Endothelial cell of umbilical vein (primary cell): ENCODE results near the gene IP6K3. TPM values are rescaled to one million over a fixed set of nuclear protein-coding genes. Genes with fewer than 3 reads are reported as not detected.

Experiments
- BruUV-seq: library from RNA; stranded (reverse); fragments of 400-500 nt; replicated peaks from 2 replicates; lab custom pipeline; 2021; lab: Mats Ljungman, UMichigan
- CTCF ChIA-PET: fragments of 300-600, 350-600 bp; sonication (Branson Sonifier 250); formaldehyde crosslinking; loops from one replicate; lab custom pipeline; 2021; ENCODE audit warnings: antibody characterized with exemption, inconsistent platforms; lab: Charles Lee
- POLR2A ChIA-PET: fragments of 300-600, 350-600 bp; sonication (Branson Sonifier 250); formaldehyde crosslinking; loops from one replicate; lab custom pipeline; 2021; ENCODE audit warnings: antibody characterized with exemption, inconsistent platforms; lab: Charles Lee
- DNase-seq: peaks from one replicate; pipeline ENCODE4 v3.0.0-alpha.2; 2011; ENCODE audit warnings: low read depth, low spot score
- FAIRE-seq: peaks from 2 replicates; lab custom pipeline; 2011; peaks lifted over from hg19 to GRCh38; lab: Jason Lieb, UNC
- H2AFZ ChIP-seq: 2 replicates; pipeline ENCODE4 v1.6.0; 2012; ENCODE audit warnings: low read depth, low read length, control low read depth, inconsistent platforms
- H3K27ac ChIP-seq: 2 replicates; pipeline ENCODE4 v1.5.1; 2011; ENCODE audit warnings: low read depth, mild to moderate bottlenecking, control low read depth, low read length, moderate library complexity; ENCODE audit not compliant: insufficient read depth
- H3K27me3 ChIP-seq, 2 experiments: 2 replicates each; pipeline versions ENCODE4 v1.6.0 to v1.6.1; 2011; ENCODE audit warnings: low read length in 2 of 2, mixed read lengths in 1 of 2; ENCODE audit not compliant: control insufficient read depth in 2 of 2, insufficient read depth in 2 of 2
- H3K36me3 ChIP-seq, 2 experiments: 2 replicates in 1 of 2; 3 replicates in 1 of 2; pipeline ENCODE4 v1.5.1; 2011; ENCODE audit warnings: low read length in 2 of 2, mild to moderate bottlenecking in 1 of 2, moderate library complexity in 1 of 2; ENCODE audit not compliant: control insufficient read depth in 2 of 2, insufficient read depth in 2 of 2; ENCODE audit errors: extremely low read depth in 1 of 2
- H3K4me1 ChIP-seq: 3 replicates; pipeline ENCODE4 v1.5.1; 2011; ENCODE audit warnings: mild to moderate bottlenecking, low read length; ENCODE audit not compliant: control insufficient read depth, insufficient read depth; ENCODE audit errors: extremely low read depth
- H3K4me2 ChIP-seq: 2 replicates; pipeline ENCODE4 v1.6.1; 2011; ENCODE audit warnings: low read length, control low read depth, mixed read lengths; ENCODE audit not compliant: insufficient read depth
- H3K4me3 ChIP-seq, 3 experiments: fragments of 200-600 bp in 1 of 3; sonication (generic), shearing (Covaris generic) in 1 of 3; replicated peaks in 1 of 3; 2 replicates each; pipeline ENCODE4 v1.5.1; 2011 to 2016; ENCODE audit warnings: control low read depth in 3 of 3, low read length in 3 of 3, mild to moderate bottlenecking in 2 of 3, inconsistent platforms in 1 of 3, low read depth in 1 of 3, moderate library complexity in 1 of 3; ENCODE audit not compliant: insufficient read depth in 1 of 3
- H3K79me2 ChIP-seq: 2 replicates; pipeline ENCODE4 v1.6.0; 2012; ENCODE audit warnings: low read length, inconsistent platforms; ENCODE audit not compliant: control insufficient read depth, insufficient read depth
- H3K9ac ChIP-seq: replicated peaks from 2 replicates; pipeline ENCODE3; 2011; ENCODE audit warnings: low read length, control low read depth; ENCODE audit not compliant: insufficient read depth; ENCODE audit errors: extremely low read depth
- H3K9me1 ChIP-seq: replicated peaks from 3 replicates; pipeline ENCODE4 v1.6.0; 2011; ENCODE audit warnings: mild to moderate bottlenecking, low read length; ENCODE audit not compliant: control insufficient read depth, insufficient read depth; ENCODE audit errors: extremely low read depth
- H3K9me3 ChIP-seq: replicated peaks from 2 replicates; pipeline ENCODE4 v1.5.1; 2012; ENCODE audit warnings: low read length, inconsistent platforms; ENCODE audit not compliant: control insufficient read depth, insufficient read depth
- H4K20me1 ChIP-seq: replicated peaks from 2 replicates; pipeline ENCODE3; 2011; ENCODE audit warnings: mild to moderate bottlenecking, low read length; ENCODE audit not compliant: control insufficient read depth, insufficient read depth; ENCODE audit errors: extremely low read depth
- EZH2 ChIP-seq: IDR thresholded peaks from 2 replicates; pipeline ENCODE4 v1.6.1; 2012; ENCODE audit warnings: borderline replicate concordance, low read depth, mild to moderate bottlenecking, moderate library complexity, low read length, inconsistent platforms; ENCODE audit not compliant: severe bottlenecking
- FOS ChIP-seq: IDR thresholded peaks from 2 replicates; pipeline ENCODE4 v1.6.1; 2011; ENCODE audit warnings: mild to moderate bottlenecking, low read length, moderate library complexity, borderline replicate concordance; ENCODE audit not compliant: insufficient read depth
- GATA2 ChIP-seq: IDR thresholded peaks from 2 replicates; pipeline ENCODE4 v1.7.0; 2011; ENCODE audit warnings: low read depth, mild to moderate bottlenecking, moderate library complexity, mixed read lengths, low read length; ENCODE audit not compliant: insufficient read length, insufficient read depth
- JUN ChIP-seq: IDR thresholded peaks from 2 replicates; pipeline ENCODE4 v1.6.1; 2011; ENCODE audit warnings: borderline replicate concordance, low read depth; ENCODE audit not compliant: insufficient read length, insufficient read depth
- MYC ChIP-seq: IDR thresholded peaks from one replicate; pipeline ENCODE4 v1.6.1; 2011; ENCODE audit warnings: mild to moderate bottlenecking, low read depth, low read length
- POLR2A ChIP-seq: IDR thresholded peaks from 2 replicates; pipeline ENCODE4 v1.6.1; 2012; ENCODE audit warnings: low read depth, mild to moderate bottlenecking, control low read depth, low read length
- POLR2AphosphoS5 ChIP-seq: IDR thresholded peaks from 2 replicates; pipeline ENCODE4 v1.6.1; 2012; ENCODE audit warnings: low read depth, mild to moderate bottlenecking, control low read depth, low read length, moderate library complexity; ENCODE audit not compliant: insufficient read depth
- dilution Hi-C: fragments of 300-500 bp; cut with MboI; formaldehyde crosslinking; loops from one replicate; pipeline ENCODE4 v1.15.0; 2019; ENCODE audit warnings: low sequenced_read_pairs; ENCODE audit not compliant: extremely low pct_ligation_motif_present
- intact Hi-C: fragments of 100-400 bp; cut with micrococcal nuclease; formaldehyde crosslinking; loops from one replicate; pipeline ENCODE4 v1.10.0; 2022
- polyA plus RNA-seq, 4 experiments: library from polyadenylated mRNA; depleted of rRNA in 3 of 4; stranded (reverse) in 3 of 4; unstranded in 1 of 4; fragments of >200 nt; gene quantifications; 2 replicates each; pipeline versions ENCODE4 v1.2.1 to v1.2.3, GENCODE V29; 2011 to 2012; ENCODE audit warnings: missing spikeins in 1 of 4
- total RNA-seq: library from RNA; stranded (reverse); gene quantifications from 2 replicates; pipeline ENCODE4 v1.2.3, GENCODE V29; 2021
- TF ChIP-seq, protein P1 (sequence below): IDR thresholded peaks from 2 replicates; pipeline ENCODE4 v1.6.1; 2011; ENCODE audit not compliant: insufficient read depth, insufficient read length
- TF ChIP-seq, protein P2 (sequence below), 2 donors: IDR thresholded peaks; 1 replicate in 1 of 2; 2 replicates in 1 of 2; pipeline ENCODE4 v1.5.1; 2011; ENCODE audit warnings: low read length in 2 of 2, mild to moderate bottlenecking in 2 of 2, moderate library complexity in 2 of 2, control low read depth in 1 of 2, inconsistent platforms in 1 of 2, low read depth in 1 of 2; ENCODE audit not compliant: insufficient read depth in 1 of 2; ENCODE audit errors: extremely low read depth in 1 of 2

Gene IP6K3
- total and polyA plus RNA-seq, 2 donors (not counting 3 experiments of a cell fraction or from before 2014, with no cell fraction given): not detected

DNA sequence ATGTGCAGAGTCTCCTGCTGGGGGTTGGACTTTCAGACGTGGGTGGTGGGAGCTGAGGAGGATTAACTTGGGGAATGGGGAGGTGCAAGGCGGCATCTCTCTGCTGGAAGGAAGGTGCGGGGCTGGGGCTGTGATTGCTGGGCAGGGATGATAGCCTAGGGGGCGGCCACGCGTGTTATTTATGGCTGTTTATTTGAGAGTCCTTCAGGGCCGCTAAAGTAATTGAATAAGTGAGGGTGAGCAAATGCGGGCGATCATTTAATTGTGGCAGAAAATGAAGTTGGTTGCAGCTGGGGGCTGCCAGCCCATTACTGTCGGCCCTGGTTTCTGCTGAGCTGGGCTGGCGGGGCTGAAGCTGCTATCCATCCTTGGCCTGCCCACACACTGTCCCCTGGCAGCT is 7.5 kb upstream of the IP6K3 start:
- dilution Hi-C loops: no loop called here
- no peak for FAIRE-seq

More for the DNA sequence above, 7.5 kb upstream of the IP6K3 start:
- Histone ChIP-seq H3K9me3 (no peaks in the 10 kb centered on the region), H3K4me2 (no peak overlapping the region), H3K36me3 (no peaks in the 10 kb centered on the region), H2AFZ (no peak overlapping the region), H4K20me1 (no peaks in the 10 kb centered on the region), H3K9ac (no peak overlapping the region), H3K79me2 (no peaks in the 10 kb centered on the region), H3K4me1 (no peaks in the 10 kb centered on the region), H3K4me3 (no peak overlapping the region), H3K27me3 (no peaks in the 10 kb centered on the region), H3K27ac (no peak overlapping the region), H3K9me1 (no peaks in the 10 kb centered on the region)
- intact Hi-C loops: no loop called here
- DNase-seq: no peak
- no TSS peak for BruUV-seq
- ChIA-PET CTCF (no interaction called here), POLR2A (interaction anchor here (0.6 kb wide), 1 partner anchor 661 kb away, joined by 6 read pairs; no protein-coding TSS in a partner anchor)
- TF ChIP-seq GATA2: no peak
- TF ChIP-seq, protein P1, sequence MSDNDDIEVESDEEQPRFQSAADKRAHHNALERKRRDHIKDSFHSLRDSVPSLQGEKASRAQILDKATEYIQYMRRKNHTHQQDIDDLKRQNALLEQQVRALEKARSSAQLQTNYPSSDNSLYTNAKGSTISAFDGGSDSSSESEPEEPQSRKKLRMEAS: no peak
- TF ChIP-seq EZH2: no peak
- no peak for TF ChIP-seq MYC
- TF ChIP-seq FOS: no peak
- TF ChIP-seq POLR2A: no peak
- TF ChIP-seq JUN: no peak
- TF ChIP-seq POLR2AphosphoS5: no peak
- TF ChIP-seq, protein P2, sequence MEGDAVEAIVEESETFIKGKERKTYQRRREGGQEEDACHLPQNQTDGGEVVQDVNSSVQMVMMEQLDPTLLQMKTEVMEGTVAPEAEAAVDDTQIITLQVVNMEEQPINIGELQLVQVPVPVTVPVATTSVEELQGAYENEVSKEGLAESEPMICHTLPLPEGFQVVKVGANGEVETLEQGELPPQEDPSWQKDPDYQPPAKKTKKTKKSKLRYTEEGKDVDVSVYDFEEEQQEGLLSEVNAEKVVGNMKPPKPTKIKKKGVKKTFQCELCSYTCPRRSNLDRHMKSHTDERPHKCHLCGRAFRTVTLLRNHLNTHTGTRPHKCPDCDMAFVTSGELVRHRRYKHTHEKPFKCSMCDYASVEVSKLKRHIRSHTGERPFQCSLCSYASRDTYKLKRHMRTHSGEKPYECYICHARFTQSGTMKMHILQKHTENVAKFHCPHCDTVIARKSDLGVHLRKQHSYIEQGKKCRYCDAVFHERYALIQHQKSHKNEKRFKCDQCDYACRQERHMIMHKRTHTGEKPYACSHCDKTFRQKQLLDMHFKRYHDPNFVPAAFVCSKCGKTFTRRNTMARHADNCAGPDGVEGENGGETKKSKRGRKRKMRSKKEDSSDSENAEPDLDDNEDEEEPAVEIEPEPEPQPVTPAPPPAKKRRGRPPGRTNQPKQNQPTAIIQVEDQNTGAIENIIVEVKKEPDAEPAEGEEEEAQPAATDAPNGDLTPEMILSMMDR (IDR thresholded peaks at IDR 0.05; ENCODE audit: extremely low read depth in 1 of 2, insufficient read depth in 1 of 2, low read depth in 1 of 2, low read length in 2 of 2): no peak
